ENCODE measurements around the gene ALG10B.

DNA sequence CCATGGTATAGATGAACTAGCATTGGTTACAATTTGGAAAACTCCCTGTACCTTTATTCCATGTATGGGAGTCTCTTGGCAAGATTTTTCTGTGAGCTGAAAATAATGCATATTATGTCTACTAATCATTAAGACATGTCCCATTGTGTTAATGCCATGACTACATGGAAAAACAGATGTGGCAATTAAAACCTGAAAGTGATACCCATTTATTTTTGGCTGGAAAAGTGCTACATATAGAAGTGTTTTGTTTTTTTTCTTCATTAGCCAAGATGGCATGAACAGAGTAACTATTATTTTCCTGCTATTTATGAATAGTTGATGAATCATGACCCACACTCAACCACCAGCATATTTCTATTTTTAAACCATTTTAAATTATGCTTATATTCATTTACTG is 58.2 kb downstream of the ALG10B start:
- TF ChIP-seq FOXP2 (optimal IDR thresholded peaks at IDR 0.05; ENCODE audit: borderline replicate concordance, extremely low read depth, extremely low read length, insufficient read depth) (no peak), TAF1 (IDR thresholded peaks at IDR 0.05; ENCODE audit: borderline replicate concordance, insufficient read depth, low read length) (no peak)

Measured in PFSK-1 (cell line).